Mesenteric fat pad (tissue), 1 donor: Measurements from ENCODE around the gene ZNF365. TPM values are rescaled to one million over a fixed set of nuclear protein-coding genes. Genes with fewer than 3 reads are reported as not detected.
"Not testable (repeated sequence)": the region's sequence is repeated elsewhere in the genome, so short reads cannot be mapped to it uniquely, and the experiment has no call there.

ENCODE experiments used
- DNase-seq: peaks from one replicate; pipeline ENCODE4 v3.0.0-alpha.2; 2020; ENCODE audit warnings: low spot score
- total RNA-seq: library from RNA; stranded (reverse); fragmentation: NEBNext Ultra II Directional; extraction: Animal tissue kit (Norgen Biotek cat#: 25700); gene quantifications from one replicate; pipeline ENCODE4 v1.2.1, GENCODE V29; 2021
- donor health status: DM: yes; HTN: yes; CAD: no.

The ZNF365 gene
- total RNA-seq, 1 donor from 2014 or later = not detected

DNA sequence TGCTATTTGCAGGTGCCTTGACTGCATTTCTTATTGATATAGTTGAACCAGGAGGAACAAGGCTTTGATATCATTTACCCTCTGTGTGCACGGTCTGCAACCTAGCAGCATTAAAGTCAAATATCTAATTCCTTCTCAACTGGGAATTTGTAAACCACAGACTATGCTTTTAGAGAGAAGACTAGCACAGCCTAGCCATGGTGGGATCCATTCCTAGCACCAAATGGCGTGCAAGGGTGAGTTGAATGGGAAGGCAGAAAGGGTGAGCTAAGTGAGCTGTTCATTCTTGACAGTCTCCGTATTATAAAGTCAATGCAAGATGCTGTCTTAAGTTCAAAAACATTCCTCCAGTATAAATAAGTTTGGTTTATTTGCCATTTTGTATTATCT lies 2.9 kb downstream of the ZNF365 start:
- DNase-seq = no peak

DNA sequence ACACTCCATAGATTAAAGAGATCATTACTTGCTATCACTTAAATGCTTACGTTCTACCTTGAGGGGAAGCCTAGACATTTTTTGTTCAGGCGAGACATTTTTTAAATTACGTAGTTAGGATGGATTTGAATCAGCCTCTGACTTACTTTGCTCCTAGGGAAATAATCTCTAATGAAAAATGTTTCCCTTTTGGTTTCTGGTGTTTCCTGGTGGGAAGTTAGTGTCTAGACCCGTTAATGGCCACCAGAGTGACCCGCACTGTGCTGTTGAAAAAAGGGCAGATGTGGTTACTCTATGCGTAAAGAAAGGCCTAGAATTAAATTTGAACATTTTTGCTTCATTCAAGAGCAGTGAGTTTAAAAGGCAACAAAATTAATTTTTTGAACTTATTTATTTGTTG lies 3.8 kb downstream of the ZNF365 start:
- no peak for DNase-seq

DNA sequence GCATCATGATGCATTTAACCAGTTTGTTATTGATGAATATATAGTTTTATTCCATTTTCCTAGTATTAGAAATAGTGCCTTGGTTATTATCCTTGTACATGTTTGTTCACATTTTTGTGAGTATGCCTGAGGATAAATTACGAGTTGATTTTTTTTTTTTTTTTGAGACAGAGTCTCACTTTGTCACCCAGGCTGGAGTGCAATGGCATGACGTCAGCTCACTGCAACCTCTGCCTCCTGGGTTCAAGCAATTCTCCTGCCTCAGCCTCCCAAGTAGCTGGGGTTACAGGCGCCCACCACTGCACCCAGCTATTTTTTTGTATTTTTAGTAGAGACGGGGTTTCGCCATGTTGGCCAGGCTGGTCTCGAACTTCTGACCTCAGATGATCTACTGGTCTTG lies 4.7 kb downstream of the ZNF365 start:
- not testable (repeated sequence) for DNase-seq

DNA sequence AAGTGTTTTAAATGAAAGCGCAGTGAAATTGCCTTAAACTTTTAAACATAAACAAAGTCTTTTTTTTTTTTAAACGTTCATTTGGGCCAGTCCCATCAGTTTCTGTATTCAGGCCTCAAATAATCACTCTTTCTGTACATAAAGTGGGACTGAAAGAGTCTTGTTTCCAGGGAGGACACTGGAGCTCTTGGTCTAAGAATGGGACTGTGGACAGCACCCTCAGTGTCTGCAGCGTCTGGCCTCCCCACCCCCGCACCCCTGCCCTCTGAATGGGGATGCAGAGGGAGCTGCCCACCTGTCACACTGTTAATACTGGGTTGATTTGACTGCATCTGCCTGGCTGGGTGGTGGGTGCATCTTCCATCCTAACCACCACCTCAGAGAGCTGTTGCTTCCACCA lies 5.2 kb downstream of the ZNF365 start:
- no peak for DNase-seq

DNA sequence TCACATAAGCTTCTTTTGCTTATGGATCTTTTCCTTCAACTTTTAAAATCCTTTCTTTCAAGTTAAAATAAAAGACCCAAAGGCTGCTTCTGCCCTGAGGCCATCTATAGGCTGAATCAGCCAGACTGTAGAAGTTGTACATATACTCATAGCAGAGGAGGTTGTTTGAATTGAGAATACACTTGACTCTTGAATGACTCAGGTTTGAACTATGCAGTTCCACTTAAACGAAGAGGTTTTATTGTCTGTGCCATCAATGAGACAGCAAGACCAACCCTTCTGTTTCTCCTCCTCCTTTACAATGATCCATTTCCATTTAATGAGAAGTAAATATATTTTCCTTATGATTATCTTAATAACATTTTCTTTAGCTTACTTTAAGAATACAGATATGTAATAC lies 5.8 kb downstream of the ZNF365 start:
- no peak for DNase-seq

DNA sequence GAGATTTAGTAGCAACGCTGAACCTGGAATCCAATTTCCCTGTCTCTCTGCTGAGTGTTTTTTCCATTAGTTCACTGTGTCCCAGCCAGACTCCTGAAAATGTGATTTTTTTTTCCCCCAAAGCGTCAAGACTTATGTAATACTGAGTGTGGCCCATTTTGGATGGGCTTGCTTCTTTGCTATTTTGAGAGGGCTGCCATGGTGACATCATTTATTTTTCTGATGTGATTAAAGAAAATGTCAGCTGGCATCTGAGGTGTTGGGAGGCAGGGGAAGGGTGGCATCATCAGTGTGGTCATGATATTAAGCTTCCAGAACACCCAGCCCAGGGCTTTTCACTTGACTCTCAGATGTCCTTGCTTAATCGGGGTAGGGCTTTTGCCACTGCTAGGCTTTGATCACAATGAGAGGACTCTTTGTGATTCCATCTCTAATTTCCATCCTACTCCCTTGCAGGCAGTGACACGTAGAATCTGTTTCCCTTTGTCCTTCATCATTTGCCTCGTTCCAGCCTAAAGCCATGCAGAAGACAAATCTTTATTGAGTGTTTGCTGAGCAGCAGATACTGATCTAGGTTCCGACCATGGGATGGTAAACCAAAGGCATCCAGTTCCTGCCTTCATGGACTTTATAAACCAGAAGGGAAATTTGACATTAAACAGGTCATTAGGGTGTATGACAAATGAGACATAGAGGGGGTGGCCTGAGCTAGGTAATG lies 7.4 kb downstream of the ZNF365 start:
- DNase-seq = no peak

DNA sequence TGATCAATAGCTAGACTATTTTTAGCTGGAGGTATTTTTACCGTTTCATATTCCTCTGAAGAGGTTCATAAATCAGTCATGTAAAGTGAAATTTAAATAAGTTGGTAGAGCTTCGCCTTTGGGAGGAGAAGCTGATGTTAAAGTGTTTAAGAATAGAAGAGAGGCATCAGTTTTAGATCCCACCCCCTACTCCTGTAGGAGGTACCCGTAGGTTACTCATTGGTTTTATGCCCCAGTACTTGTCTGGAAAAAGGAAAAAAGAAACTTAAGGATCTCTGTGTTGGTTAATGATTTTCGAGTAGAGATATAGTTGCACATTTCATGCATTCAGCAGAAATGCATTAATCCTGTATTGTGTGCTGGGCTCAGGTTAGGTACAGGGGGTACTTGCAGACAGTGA lies 8.7 kb downstream of the ZNF365 start:
- DNase-seq = no peak

DNA sequence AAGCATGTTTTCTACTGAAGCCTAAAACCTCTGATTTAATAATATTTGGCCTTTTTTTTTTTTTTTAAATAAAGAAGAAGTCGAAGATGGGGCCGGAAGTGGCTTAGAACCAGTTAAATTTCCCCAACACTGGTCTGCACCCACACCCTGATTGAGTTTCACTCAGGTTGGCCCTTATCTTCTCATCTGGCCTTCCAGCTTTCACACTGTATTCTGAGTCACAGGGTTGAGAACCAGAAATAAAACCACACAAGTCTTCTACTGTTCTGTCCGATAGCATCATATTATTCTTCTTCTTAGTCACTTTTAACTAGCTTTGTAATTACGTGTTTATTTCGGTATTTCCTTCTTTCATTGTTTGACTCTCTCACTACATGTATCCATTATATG lies 9.9 kb downstream of the ZNF365 start:
- no peak for DNase-seq

DNA sequence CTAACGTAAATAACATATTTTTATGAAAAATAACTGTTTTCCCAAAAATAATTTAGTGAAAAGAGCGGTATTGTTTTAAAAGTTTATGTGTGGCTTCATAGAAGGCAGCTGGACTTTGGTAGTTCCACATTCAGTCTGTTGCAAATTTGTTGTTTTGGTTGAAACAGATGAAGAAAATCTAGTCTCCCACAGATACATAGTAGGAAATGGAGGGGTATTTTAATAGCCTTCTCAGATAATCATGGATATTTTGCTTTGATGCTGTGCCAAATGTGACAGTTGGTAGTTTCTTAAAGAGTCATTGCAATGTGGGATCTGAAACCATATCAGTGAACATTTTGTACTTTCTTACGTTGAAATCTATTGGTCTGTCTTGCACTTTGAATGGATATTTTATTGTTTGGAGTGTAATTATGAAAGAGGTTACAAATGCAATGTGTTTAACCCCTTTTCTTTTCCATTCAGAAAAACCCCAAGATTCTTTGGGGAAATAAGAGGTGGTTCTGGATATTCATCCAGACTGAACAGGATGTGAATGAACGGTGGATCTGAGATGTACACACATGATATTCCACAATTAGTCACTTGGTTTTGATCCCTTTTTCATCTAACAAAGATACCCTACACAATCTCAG lies 10.4 kb downstream of the ZNF365 start:
- no peak for DNase-seq

DNA sequence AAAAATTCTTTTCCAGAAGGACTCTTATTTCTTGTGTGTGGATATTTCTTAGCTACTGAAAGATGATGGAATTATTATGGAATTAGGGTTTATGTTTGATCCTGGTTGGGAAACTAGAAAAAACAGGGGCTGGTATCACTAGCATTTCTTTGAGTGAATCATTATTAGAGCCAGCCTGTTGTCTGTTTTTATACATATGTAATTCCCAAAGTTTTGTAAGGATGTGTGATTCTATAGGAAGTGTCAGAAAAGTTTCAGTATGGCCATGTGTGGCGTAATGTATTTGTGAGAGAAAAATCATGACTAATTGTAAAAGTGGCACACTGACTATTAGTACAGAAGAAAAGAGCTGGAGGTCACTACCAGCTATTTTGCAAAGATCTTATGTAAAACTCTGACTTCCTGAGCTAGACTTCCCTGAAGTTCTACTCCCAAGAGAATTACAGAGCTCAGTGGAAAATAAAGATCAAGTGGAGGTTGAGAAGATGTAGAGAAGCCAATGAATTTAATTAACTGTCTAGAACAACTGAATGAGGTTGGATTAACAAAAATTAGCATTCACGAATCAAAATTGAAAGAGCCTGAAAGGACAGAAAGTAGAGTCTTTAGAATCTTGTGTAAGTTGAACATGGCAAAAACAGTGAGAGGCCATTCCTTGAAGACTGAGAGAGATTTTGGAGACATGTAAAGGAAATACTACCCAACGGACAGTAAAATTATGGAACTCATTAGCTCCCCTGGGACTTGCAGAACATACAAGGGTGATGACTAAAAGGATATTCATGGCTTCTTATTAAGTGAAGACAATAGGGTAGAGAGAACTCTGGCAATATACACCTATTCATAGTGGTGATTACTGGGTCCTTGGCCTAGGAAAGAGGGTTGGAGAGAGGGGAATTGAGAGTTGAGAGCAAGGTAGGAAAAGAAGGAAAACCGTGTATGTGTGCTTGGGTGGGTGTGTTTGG lies 12.5 kb downstream of the ZNF365 start:
- DNase-seq = no peak

DNA sequence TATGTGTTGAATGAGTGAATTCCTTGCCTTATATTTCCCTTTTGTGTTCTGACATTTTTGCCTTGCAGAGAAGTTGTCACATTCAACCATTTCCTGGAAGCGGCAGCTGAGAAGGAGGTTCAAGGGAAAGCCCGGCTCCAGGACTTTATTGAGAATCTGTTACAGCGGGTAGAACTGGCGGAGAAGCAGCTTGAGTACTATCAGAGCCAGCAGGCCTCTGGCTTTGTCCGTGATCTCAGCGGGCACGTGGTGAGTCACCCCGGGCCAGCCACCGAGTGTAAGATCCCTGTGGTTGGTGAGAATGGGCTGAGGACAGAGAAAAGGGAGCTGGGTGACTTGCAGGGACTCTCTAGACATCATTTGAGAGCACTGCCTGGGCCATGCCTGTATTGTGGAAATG lies 14.2 kb downstream of the ZNF365 start:
- DNase-seq = no peak

DNA sequence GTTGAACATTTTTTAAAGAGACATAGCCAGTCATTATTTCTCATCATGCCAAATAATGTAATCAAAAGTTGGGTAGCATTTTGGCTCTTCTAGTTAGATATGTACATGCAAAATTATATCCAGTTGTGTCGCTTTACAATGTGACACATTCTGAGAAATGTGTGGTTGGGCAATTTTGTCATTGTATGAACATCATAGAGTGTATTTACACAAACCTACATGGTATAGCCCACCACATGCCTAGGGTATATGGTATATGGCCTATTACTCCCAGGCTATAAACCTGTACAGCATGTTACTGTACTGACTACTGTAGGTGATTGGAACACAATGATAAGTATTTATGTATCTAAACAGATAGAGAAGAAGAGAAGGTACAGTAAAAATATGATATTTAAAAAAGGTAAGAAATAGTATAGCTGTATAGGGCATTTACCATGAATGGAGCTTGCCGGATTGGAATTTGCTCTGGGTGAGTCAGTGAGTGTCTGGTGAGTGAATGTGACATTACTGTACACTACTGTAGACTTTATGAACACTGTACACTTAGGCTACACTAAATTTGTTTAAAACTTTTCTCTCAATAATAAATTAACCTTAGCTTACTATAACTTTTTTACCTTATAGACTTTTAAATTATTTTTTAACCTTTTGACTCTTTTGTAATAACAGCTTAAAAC lies 16.5 kb downstream of the ZNF365 start:
- no peak for DNase-seq

DNA sequence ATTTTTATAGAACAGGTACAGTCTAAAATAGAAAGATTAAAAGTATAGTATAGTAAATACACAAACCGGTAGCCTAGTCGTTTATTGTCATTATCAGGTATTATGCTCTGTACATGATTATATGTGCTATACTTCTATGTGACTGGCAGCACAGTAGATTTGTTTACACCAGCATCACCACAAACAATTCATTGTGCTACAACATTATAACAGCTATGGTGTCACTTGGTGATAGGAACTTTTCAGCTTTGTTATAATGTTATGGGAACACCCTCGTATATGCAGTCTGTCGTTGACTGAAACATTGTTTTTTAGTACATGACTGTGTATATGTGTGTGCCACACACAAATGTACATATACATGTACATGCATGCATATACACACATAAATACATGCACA lies 19.1 kb downstream of the ZNF365 start:
- DNase-seq = no peak

DNA sequence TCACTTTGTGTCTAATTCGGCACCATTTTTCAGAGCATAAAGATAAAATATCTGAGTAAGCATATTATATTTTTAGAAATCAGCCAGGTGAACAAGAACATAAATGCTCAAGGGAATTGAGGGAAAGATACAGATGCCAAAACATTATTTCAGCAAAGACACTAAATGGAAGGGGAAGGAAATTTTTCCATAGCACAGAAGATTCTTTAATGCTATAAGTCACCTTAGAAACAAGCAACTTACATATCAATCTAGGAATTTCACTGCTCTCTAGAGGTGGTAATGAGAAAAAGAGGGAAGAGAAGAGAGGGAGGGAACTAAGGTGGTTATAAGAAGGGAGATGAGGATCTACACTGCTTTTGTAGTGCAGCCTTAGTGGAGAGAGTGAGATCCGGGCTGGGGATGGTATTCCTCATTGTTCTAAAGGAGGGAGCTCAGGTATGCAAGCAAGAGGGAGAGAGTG lies 20.4 kb downstream of the ZNF365 start:
- DNase-seq = no peak

DNA sequence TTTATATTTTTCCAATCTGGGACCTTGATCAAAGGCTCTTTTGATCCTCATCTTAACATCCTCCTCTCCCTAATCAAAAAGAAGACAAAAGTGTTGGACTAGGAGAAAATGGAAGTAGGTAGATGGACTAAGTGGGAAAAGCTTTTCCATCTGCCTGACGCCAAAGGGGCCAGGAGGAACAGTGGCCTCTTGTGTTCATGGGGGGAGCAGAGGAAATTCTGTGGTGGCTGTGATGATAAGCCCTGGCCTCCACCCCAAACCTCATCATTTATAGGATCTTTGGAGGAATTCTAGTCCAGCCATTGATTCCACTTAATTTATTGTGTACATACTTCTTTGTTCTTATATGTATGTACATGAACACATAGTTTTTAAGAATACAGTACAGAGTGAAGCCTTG lies 21.7 kb downstream of the ZNF365 start:
- DNase-seq = no peak

DNA sequence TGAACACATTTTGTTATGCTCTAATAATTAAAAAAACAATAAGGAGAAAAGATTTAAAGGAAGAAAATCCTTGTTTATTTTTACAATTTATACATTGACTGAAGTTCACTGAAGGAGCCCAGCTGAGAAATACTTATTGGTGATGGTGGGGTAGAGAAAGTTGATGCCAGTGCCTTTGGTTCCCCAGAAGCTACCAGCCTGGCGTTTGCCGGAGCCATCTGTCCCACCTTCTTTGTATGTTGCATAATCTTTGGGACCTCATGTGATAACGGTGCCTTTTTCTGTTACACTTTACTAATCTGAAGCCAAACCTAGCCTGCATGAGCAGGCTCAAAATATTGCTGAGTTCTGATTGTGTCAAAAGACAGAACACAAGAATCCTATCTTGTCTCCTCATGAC lies 22.7 kb downstream of the ZNF365 start:
- no peak for DNase-seq

DNA sequence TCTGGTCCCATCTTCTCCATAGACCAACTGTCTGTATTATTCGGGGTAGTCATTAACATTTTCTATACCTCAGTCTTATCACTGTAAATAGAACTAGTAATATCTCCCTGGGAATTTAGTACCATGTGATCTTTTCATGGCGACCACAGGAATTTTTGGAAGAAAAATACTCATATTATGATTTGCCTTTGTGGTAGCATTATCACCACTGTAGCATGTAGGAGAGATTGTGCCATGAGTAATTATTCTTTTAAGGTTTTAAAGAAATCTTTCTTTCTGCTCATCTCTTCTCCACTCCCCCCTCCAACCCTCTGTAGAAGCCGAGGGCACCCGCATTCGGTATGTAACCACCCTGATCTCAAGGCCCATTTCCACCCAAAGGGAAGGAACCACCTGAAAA lies 25.0 kb downstream of the ZNF365 start:
- DNase-seq = no peak

DNA sequence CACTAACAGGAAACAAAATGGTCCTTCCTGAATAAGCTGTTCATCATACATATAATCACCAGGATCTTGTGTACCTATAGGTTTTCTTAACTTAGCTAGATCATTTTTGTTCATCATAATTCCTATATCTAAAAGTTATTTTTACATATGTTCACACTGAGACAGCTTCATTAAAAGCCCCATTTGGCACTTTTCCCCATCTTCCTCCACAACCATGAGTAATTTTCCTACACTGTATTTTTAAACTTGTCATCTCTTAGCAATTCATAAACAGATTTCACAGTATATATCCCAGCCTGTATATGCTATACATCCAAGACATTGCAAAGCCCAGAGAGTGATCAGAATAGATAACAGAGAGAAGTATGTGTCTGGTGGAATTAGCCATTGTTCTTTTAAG lies 28.3 kb downstream of the ZNF365 start:
- no peak for DNase-seq

DNA sequence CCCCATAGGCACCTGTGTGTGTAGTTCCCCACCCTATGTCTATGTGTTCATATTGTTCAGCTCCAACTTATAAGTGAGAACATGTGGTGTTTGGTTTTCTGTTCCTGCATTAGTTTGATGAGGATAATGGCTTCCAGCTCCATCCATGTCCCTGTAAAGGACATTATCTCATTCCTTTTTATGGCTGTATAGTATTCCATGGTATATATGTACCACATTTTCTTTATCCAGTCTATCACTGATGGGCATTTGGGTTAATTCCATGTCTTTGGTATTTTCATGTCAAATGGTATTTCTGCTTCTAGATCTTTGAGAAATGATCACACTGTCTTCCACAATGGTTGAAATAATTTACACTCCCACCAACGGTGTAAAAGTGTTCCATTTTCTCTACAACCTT lies 36.4 kb downstream of the ZNF365 start:
- DNase-seq = not testable (repeated sequence)

DNA sequence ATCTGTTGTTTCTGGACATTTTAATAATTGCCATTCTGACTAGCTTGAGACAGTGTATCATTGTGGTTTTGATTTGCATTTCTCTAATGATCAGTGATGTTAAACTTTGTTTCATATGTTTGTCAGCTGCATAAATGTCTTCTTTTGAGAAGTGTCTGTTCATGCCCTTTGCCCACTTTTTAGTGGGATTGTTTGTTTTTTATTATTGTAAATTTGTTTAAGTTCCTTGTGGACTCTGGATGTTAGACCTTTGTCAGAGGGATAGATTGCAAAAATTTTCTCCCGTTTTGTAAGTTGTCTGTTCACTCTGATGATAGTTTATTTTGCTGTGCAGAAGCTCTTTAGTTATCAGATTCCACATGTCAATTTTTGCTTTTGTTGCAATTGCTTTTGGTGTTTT lies 36.8 kb downstream of the ZNF365 start:
- DNase-seq = not testable (repeated sequence)

DNA sequence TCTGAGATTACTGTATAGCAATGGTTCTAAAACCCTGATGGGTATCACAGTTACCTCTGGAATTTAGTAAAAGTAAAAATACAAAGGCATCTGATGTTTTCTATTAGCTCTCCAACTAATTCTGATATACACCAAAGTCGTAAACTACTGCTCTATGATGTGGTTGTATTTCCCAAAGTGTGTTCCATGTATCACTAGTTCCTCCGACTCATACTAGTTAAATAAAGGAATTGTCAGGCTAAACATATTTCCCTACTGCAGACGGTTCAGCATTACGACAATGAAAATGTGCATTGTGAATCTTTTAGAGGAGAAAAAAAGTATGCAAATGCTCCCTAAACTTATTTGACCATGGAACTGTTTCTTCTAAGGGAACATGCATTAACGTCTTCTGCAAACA lies 38.9 kb downstream of the ZNF365 start:
- DNase-seq = no peak
